Activated T-cell treated with anti-CD3 and anti-CD28 coated beads for 48 hours (primary cell): ENCODE results near the gene OASL.
A peak's percentile ranks its signal among the peaks of the same experiment; 100 is the strongest.
"Not testable (repeated sequence)": the region's sequence is repeated elsewhere in the genome, so short reads cannot be mapped to it uniquely, and the experiment has no call there.

Source experiments
- DNase-seq: peaks from one replicate; pipeline ENCODE4 v3.0.0-alpha.2; 2020; ENCODE audit warnings: low read depth

The OASL gene, protein sequence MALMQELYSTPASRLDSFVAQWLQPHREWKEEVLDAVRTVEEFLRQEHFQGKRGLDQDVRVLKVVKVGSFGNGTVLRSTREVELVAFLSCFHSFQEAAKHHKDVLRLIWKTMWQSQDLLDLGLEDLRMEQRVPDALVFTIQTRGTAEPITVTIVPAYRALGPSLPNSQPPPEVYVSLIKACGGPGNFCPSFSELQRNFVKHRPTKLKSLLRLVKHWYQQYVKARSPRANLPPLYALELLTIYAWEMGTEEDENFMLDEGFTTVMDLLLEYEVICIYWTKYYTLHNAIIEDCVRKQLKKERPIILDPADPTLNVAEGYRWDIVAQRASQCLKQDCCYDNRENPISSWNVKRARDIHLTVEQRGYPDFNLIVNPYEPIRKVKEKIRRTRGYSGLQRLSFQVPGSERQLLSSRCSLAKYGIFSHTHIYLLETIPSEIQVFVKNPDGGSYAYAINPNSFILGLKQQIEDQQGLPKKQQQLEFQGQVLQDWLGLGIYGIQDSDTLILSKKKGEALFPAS

DNA sequence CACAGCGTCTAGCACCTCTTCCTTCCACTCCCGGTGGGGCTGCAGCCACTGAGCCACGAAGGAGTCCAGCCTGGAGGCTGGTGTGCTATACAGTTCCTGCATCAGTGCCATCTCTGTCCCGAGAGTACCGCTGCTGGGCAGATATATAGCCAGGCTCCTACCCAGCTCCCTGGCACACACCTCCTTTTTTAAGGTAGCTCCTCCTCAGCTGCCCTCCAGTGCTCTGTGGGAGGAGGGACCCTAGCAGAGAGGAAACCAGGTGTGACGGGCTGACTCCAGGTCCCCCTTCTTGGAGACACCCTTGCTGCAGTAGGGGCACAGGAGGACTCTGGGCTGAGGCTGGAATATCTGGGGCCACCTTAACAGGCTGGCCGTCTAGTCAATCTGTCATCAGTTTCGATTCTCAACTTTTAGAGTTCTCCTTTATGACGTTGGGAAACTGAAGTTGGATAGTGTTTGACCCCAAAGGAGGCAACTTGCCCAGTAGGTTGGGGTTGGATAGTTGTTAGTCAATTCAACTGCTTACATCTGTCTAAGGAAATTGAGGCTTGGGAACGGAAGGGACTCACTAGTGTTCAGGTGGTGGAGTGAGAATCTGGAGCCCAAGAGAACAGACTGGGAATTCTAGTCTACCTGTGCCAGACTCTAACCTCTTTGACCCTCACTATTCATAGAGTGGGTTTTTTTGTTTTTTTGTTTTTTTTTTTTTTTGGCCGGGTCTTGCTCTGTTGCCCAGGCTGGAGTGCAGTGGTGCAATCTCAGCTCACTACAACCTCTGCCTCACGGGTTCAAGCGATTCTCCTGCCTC lies at the start of gene OASL:
TSS of gene OASL (minus strand) at position 386 of the 808 bp plus-strand sequence. CDS start at position 111, 275 bp downstream.
- peak; percentile 30 for DNase-seq

DNA sequence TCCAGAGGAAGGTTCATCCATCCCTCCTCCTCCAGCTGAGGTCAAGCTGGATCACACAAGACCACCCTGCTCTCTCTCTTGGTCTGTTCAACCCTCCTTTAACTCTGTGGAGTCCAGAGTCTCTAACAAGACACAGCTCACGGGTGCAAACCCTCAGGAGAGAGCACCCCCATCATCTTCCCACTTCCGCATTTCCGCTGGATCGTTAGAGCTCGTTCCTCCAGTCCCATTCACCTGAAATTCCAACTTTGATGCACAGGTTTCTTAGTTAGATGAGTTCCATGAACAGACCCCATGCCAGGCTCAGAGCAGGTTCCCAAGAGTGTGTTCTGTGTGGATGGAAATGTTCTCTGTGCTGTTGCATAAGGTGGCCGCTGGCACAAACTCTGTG lies 49.1 kb upstream of the OASL start:
- DNase-seq, result no peak

DNA sequence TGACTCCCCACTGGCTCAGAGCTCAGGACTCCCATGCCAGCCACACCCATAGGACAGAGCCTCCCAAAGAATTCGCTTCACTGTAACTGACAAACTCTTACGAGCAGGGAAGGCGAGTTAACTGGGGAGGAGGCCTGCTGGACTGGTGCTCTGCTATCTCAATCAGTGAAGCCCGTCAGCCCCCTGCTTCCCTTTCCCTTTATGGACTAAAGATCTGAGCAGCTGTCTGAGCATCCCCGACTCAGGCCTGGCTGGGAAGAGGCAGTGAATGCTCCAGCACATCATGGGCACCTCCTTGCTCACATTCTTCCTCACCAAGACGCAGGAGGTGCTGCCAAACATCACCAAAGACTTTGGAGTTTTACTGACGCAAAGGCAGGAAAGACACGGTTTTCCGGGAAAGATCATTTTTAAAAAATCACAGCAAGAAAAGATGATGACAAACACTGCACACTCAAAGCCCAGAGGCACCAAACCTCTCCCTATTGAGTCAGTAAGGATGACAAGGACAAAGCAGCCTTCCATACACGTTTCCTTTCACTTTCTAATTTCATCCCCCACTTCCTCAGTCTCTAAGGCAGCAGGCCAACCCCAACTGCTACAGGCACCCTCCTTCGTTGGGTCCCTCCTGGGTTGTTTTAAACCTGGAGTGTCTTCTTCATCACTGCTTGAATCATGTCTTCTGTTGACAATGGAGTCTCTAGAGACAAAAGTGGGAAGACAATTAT lies 48.6 kb upstream of the OASL start:
- no peak for DNase-seq

DNA sequence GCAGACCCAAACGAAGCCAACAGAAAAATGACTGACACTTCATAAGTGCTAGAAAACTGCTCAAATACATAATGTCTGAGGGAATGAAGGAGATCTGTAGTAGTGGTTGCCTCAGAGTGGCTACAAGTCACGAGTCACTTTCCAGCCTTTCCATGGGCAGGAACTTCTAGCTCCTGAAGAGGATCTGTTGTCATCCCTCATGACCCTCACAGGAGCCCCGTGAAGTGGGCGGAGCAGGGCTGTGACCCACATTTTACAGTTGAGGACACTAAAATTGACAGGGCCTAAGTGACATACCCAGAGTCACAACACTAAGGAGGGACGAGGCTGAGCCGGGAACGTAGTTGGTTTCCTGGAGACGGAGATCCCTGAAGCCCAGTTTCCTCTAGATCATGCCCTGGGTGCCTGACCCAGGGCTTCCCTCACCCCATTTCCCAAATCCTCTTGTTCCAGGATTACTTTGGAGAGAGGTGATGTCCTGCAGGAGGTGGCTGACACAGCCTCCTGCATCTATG lies 47.8 kb upstream of the OASL start:
- DNase-seq, result no peak

DNA sequence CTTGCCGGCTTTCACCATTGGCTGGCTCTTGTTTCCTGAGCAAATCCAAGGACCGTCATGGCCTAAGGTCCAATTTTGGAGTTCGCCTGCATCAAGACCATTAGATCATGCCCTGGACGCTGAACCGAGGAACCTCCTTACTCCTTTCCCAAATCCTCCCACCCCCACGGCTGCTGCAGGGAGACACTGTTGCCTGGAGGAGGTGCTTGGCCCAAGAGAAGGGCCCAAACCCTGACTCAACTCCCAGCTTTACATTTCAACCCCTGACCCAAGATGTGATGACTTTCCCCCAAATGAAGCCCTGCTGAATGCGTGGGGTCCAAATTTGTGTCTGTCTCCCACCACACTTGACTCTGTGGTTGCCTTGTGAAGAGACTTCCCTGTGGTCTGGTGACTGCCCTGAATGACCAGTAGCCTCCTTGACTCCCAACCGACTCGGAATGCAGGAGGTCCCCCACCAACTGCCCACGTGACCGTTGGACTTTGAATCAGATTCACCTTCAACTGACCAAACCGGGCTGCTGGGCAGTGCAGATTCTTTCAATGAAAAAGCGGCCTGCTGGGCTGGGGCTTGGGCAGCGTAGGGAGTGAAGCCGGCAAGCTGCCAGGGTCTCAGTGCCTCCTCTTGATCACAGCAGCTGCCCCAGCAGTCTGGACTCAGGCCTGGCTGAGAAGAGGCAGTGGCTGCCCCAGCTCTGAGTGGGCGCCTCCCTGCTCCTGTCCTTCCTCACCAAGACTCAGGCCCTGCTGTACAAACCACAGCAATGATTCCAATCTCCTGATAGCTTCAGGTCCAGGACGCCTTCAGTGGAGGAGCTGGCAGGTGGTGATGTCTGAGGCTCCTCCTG lies 46.7 kb upstream of the OASL start:
- DNase-seq, result no peak

DNA sequence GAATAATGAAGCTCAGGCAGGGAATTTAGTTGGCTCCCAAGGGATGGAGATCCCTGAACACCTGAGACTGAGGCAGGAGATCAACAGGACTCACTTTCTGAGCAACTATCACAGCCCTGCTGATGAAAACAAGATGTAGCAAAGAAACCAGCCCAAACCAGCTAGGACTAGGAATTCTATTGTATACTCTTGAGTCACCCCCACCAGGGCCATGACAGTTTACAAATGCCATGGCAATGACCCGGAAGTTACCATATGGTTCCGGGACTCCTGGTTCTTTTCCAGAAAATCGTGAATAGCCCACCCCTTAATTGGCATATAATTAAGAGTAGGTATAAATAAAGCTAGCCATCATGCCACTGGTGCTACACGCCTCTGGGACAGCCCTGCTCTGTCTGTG lies 46.0 kb upstream of the OASL start:
- DNase-seq, result no peak

DNA sequence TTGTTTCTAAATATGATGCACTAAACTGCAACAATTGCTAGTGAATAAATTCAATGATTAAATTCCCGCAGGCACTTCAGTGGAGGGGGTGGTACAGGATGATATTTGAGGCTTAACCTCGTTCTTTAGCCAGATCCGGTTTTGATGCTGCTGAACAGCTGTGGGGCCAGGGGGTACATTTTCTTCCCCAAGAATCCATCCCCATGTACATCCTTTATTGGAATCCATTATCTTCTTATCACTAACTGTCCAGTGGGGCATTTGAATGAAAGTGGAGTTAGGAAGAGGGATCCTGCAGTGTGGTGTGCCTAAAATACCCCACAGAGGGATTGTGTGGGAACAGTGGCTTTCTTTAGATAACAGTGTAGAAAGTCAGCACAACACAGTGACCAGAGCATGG lies 45.2 kb upstream of the OASL start:
- no peak for DNase-seq

DNA sequence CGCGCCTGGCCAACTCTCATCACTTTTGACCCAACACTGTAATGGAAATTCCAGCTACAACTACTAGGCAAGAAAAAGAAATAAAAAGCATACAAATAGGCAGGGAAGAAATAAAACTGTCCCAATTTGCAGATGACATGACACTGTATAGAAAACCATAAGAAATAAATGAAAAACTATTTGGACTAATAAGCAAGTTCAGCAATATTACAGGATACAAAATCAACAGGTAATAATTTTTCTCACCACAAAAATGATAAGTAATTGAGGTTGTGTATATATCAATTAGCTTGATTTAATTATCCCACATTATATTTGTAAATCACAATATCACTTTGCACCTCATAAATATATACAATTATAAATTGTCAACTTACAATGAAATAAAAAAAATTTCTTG lies 41.9 kb upstream of the OASL start:
- no peak for DNase-seq

DNA sequence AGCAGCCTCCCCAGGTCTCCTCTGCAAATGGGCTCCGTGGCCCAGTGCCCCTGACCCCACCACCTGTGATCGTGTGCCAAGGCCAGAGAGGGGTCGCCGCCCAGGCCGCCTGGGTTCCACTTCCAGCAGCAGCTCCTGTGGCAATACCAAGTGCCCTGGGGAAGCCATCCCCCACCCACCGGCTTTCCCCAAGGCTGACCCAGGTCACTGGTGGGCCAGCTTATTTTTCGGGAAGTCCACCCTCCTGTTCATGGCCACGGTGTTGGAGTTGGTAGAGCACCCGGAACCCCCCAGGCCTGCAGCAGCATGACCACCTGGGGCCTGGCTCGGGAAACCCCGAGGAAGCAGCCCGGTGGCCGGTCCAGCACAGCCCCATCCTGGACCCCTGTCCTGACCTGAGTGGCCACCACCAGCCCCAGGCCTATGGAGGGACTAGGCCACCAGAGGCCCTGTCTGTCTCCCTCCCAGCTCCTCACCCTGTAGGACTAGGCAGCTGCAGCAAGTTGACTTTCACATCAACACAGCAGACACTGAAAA lies 40.8 kb upstream of the OASL start:
- no peak for DNase-seq

DNA sequence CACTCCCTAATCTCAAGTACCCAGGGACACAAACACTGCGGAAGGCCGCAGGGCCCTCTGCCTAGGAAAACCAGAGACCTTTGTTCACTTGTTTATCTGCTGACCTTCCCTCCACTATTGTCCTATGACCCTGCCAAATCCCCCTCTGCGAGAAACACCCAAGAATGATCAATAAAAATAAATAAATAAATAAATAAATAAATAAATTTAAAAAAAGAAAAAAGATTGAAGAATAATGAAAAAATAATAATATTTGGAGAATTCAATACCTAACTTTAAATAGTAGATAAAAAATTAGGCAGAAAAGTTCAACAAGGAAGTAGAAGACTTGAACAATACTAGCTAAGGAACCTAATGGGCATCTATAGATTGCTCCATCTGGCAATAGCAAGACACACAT lies 38.4 kb upstream of the OASL start:
- not testable (repeated sequence) for DNase-seq

DNA sequence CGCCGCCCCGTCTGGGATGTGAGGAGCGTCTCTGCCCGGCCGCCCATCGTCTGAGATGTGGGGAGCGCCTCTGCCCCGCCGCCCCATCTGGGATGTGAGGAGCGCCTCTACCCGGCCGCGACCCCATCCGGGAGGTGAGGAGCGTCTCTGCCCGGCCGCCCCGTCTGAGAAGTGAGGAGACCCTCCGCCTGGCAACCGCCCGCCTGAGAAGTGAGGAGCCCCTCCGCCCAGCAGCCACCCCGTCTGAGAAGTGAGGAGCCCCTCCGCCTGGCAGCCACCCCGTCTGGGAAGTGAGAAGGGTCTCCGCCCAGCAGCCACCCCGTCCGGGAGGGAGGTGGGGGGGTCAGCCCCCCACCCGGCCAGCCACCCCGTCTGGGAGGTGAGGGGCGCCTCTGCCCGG lies 36.9 kb upstream of the OASL start:
- DNase-seq, result not testable (repeated sequence)

DNA sequence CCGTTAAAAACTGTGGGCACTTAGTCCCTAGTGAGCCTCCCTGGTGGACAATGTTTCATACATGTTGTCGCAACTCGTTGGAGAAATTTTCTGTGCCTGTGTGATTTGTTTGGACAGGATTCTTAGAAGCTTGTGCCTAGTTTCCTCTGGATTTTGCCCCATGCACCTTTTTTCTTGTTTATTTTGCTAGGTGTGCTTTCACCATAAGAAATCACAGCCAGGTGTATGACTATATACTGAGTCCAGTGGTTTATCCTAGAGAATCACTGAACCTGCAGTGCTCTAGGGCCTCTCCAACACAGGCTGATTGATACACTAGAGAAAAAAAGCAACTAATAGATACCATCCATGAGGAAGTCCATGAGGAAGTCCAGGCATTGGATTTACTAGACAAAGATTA lies 33.1 kb upstream of the OASL start:
- DNase-seq, result no peak

DNA sequence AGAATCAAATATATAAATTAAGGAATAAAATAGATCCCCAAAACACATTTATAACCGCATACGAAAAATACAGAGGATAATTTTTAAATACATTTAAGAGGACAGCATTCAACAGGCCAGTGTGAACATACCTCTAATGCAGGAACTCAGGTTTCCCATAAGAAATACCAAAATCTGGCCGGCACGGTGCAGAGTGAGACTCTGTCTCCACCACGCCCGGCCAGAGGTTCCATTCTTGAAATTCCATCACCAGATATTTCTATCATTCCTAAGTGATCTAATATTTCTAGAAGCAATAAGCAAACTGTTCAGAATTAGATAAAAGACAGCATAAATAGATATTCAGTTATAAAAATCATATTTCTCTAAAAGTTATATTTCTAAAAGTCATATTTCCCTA lies 30.2 kb upstream of the OASL start:
- no peak for DNase-seq

DNA sequence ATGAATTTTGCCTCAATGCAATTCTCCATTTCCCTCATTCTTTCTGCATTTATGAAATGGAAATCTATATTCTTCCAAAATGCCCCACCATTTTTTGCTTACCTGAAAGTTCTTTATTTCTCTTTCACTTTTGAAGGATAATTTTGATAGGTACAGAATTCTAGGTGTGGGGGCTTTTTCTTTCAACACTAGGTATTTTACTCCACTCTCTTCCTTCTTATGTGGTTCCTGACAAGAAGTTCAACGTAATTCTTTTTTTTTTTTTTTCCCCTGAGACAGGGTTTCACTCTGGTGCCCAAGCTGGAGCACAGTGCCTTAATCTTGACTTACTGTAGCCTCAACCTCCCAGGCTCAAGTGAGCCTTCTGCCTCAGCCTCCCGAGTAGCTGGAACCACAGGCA lies 26.3 kb upstream of the OASL start:
- DNase-seq, result no peak

DNA sequence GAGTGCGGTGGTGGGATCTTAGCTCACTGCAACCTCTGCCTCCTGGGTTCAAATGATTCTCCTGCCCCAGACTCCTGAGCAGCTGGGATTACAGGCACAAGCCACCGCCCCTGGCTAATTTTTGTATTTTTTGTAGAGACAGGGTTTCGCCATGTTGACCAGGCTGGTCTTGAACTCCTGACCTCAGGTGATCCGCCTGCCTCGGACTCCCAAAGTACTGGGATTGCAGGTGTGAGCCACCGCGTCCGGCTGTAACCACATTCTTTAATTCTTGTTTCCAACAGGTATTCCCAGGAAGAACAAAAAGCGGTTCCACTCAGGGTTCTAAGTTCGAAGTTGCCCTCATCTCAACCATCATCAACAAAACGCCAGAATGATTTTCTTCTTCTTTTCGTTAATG lies 25.5 kb upstream of the OASL start:
- not testable (repeated sequence) for DNase-seq

DNA sequence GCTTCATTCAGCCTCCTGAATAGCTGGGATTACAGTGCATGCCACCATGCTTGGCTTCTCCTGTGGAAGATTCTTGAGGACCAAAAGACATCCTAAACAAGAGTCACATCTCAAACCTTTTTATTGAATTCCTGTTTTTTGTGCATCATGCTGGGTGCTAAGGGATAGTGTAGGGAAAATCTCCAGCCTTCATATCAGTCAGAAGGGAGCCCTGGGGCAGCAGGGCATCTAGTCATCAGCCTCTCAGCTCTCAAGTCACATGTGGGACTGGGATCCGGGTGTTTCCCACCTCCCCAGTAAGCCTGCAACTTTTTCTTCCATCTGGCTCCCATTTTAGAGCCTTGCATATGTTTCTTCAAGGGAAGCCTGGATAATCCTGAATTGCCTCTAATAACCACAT lies 25.1 kb upstream of the OASL start:
- no peak for DNase-seq

DNA sequence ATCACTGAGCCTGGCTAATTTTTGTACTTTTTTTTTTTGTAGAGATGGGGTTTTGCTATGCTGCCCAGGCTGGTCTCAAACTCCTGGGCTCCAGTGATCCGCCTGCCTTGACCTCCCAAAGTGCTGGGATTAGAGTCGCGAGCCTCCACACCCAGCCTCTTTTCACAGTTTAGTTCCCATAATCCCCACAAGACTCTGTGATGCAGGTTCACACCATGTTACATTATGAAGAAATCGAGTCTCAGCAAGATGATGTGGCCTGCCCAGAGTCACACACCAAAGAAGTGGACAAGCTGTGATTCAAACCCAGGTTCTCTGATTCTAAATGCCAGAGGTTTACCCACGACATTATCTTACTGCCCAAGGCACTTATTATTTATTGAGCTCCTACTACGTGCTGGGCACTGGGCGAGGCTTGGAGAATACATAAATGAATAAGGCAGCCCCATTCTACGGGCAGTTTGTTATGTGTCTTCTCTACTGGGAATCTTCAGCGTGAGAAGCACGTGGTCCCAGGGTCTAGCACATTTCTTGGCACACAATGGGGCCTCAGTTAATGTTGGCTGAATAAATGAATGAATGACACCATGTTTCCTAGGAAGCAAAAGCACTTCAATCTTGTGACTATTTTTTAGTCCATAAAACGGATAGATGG lies 23.5 kb upstream of the OASL start:
- DNase-seq, result no peak

DNA sequence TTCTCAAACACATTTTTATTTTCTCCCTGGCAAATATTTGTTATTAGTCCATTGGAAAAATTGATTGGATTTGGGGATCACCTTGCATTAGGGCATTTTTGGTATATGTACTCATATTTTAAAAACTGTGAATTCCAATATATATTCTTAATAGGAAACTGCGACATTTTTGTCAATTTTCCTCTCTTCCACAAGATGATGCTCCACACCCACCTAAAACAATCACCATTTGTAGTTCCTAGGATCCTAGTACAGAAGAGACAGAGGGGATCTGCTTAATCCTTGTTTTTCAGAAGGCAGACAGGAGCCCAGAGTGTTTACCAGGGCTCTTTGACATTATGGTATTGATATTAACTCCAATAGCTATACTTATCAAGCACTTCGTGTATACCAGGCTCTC lies 22.8 kb upstream of the OASL start:
- DNase-seq, result no peak

DNA sequence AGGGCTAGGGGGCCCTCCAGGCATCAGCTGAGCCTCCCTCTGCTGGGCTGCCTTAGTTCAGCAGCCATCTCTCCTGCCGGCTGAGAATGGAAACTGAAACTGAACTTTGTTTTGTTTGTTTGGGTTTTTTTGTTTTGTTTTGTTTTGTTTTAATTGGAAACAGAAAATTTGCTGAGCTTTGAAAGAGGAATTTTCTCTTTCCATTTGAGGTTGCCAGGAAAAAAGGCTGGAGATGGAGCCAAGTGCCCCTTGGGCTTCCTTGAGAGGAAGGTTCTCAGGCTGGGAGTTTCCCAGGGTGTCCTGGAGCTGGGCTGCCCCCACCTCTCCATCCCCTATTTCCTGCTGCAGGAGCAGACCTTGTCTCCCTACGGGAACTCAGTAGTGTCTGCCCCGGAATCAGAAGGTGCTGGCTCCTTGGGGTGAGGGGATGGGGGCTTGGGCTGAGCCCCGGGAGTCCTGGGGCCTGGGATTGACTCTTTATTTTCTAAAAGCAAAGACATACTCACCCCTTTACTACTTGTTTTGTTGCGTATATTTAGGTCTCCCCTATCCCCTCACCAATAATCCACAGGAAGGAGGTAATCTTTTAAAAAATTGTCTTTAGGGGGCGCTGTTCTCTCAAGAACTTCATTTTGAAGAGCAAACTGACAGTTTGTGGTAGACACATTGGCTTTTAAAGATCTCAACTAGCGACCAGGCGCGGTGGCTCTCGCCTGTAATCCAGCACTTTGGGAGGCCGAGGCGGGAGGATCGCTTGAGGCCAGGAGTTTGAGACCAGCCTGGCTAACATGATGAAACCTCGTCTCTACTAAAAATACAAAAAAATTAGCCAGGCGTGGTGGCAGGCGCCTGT lies 21.3 kb upstream of the OASL start:
- peak; percentile 27 for DNase-seq
